ENCODE data around the gene NDFIP1.

NDFIP1 gene

GRCh38 chr5:142191776-142192175 is 83.2 kb downstream of the NDFIP1 start:
- H3K27ac ChIP-seq (ENCODE audit: low read depth, low read length) = no peak overlapping the region

GRCh38 chr5:142192286-142193113 is 83.9 kb downstream of the NDFIP1 start:
- Histone ChIP-seq H3K27ac (ENCODE audit: low read depth, low read length) (no peak overlapping the region), H3K79me2 (ENCODE audit: control insufficient read depth, insufficient read depth, low read length, unreplicated experiment) (no peaks in the 10 kb centered on the region), H3K4me3 (ENCODE audit: low read depth, low read length) (no peak overlapping the region), H3K36me3 (ENCODE audit: insufficient read depth, low read length) (no peaks in the 10 kb centered on the region), H3K27me3 (ENCODE audit: insufficient read depth, low read length) (no peaks in the 10 kb centered on the region), H2AFZ (ENCODE audit: low read length, unreplicated experiment) (no peak overlapping the region), H3K4me1 (ENCODE audit: control insufficient read depth, insufficient read depth, low read length, unreplicated experiment) (no peaks in the 10 kb centered on the region)

More at GRCh38 chr5:142191776-142192175, 83.2 kb downstream of the NDFIP1 start:
- H3K4me3 ChIP-seq (ENCODE audit: low read depth, low read length) = no peak overlapping the region
- H3K27me3 ChIP-seq (ENCODE audit: insufficient read depth, low read length) = no peaks in the 10 kb centered on the region
- no peaks in the 10 kb centered on the region for H3K4me1 ChIP-seq (ENCODE audit: control insufficient read depth, insufficient read depth, low read length, unreplicated experiment)
- no peak overlapping the region for H2AFZ ChIP-seq (ENCODE audit: low read length, unreplicated experiment)
- H3K36me3 ChIP-seq (ENCODE audit: insufficient read depth, low read length) = no peaks in the 10 kb centered on the region
- H3K79me2 ChIP-seq (ENCODE audit: control insufficient read depth, insufficient read depth, low read length, unreplicated experiment) = no peaks in the 10 kb centered on the region

GRCh38 chr5:142193114-142193428 is 84.5 kb downstream of the NDFIP1 start:
- H2AFZ ChIP-seq (ENCODE audit: low read length, unreplicated experiment) = no peak overlapping the region
- H3K27me3 ChIP-seq (ENCODE audit: insufficient read depth, low read length) = no peaks in the 10 kb centered on the region
- no peak overlapping the region for H3K27ac ChIP-seq (ENCODE audit: low read depth, low read length)
- H3K79me2 ChIP-seq (ENCODE audit: control insufficient read depth, insufficient read depth, low read length, unreplicated experiment) = no peaks in the 10 kb centered on the region
- no peak overlapping the region for H3K4me3 ChIP-seq (ENCODE audit: low read depth, low read length)
- no peaks in the 10 kb centered on the region for H3K4me1 ChIP-seq (ENCODE audit: control insufficient read depth, insufficient read depth, low read length, unreplicated experiment)
- no peaks in the 10 kb centered on the region for H3K36me3 ChIP-seq (ENCODE audit: insufficient read depth, low read length)

GRCh38 chr5:142197098-142197497 is 88.5 kb downstream of the NDFIP1 start:
- Histone ChIP-seq H3K79me2 (ENCODE audit: control insufficient read depth, insufficient read depth, low read length, unreplicated experiment) (no peaks in the 10 kb centered on the region), H3K27ac (ENCODE audit: low read depth, low read length) (no peak overlapping the region), H2AFZ (ENCODE audit: low read length, unreplicated experiment) (no peak overlapping the region), H3K4me1 (ENCODE audit: control insufficient read depth, insufficient read depth, low read length, unreplicated experiment) (peaks cover 13% of the 10 kb centered on the region), H3K36me3 (ENCODE audit: insufficient read depth, low read length) (no peaks in the 10 kb centered on the region), H3K27me3 (ENCODE audit: insufficient read depth, low read length) (no peaks in the 10 kb centered on the region), H3K4me3 (ENCODE audit: low read depth, low read length) (no peak overlapping the region)

DNA sequence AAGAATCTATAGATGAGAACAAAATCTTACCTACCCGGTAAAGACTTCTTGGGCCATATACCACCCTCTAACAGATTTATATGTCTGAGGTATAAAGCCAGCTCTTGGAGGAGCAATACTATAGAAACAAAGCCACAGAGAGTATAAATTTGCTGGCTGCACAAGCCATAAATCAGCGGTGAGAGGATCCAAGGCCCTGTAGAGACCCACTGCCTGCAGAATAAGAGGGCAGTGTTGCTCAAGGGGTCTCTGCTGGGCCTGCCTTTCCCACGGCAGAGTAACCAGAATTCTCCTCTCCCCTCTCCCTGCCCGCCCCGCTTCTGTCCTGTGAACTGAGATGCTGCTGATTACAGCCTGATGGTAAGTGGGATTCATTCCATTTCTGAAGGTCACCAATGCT is 89.2 kb downstream of the NDFIP1 start:
- Histone ChIP-seq H3K36me3 (ENCODE audit: insufficient read depth, low read length) (no peaks in the 10 kb centered on the region), H3K27ac (ENCODE audit: low read depth, low read length) (no peak overlapping the region), H3K79me2 (ENCODE audit: control insufficient read depth, insufficient read depth, low read length, unreplicated experiment) (no peaks in the 10 kb centered on the region), H2AFZ (ENCODE audit: low read length, unreplicated experiment) (no peak overlapping the region), H3K4me3 (ENCODE audit: low read depth, low read length) (no peak overlapping the region), H3K4me1 (ENCODE audit: control insufficient read depth, insufficient read depth, low read length, unreplicated experiment) (peaks cover 19% of the 10 kb centered on the region), H3K27me3 (ENCODE audit: insufficient read depth, low read length) (no peaks in the 10 kb centered on the region)

DNA sequence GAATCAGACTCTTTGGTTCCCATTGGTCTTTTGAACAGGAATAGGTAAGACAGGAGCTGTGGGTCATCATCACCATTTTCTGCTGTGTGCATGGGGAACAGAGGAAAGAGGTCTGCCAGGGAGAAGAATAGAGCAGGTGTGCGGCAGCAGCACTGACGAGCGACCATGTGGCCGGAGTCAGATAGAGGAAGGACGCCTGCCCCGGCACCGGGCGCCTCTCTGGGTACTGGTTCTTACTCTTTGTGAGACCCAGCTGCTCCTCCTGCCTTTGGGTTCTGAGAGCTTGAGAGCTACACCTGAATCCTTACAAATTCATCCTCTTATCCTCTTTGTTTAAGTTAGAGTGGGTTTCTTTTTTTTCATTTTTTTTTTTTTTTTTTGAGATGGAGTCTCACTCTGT is 90.8 kb downstream of the NDFIP1 start:
- Histone ChIP-seq H3K27me3 (ENCODE audit: insufficient read depth, low read length) (no peaks in the 10 kb centered on the region), H3K79me2 (ENCODE audit: control insufficient read depth, insufficient read depth, low read length, unreplicated experiment) (no peaks in the 10 kb centered on the region), H3K4me3 (ENCODE audit: low read depth, low read length) (no peak overlapping the region), H3K36me3 (ENCODE audit: insufficient read depth, low read length) (no peaks in the 10 kb centered on the region), H3K4me1 (ENCODE audit: control insufficient read depth, insufficient read depth, low read length, unreplicated experiment) (peaks cover 25% of the 10 kb centered on the region), H3K27ac (ENCODE audit: low read depth, low read length) (no peak overlapping the region), H2AFZ (ENCODE audit: low read length, unreplicated experiment) (no peak overlapping the region)

DNA sequence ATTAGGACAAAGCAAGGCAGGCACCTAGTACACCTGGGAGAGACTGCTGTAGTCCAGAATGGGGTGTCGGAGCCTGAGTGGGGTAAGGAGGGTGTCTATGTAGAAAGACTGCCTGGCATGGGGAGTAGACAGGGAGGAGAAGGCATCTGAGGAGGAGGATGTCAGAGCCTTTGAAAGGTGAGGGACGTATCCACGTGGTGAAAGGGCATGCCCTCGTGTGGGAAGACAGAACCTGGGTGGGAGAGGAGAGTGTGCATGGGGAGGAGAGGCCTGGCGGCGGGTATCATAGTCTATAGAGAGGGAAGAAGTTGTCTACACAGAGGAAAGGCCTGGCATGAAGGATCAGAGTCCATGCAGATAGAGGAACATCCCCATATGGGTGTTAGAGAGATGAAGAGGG is 91.8 kb downstream of the NDFIP1 start:
- no peaks in the 10 kb centered on the region for H3K79me2 ChIP-seq (ENCODE audit: control insufficient read depth, insufficient read depth, low read length, unreplicated experiment)
- H3K4me1 ChIP-seq (ENCODE audit: control insufficient read depth, insufficient read depth, low read length, unreplicated experiment) = peaks cover 25% of the 10 kb centered on the region
- H3K27me3 ChIP-seq (ENCODE audit: insufficient read depth, low read length) = no peaks in the 10 kb centered on the region
- H3K27ac ChIP-seq (ENCODE audit: low read depth, low read length) = peak overlapping the region; percentile 96
- no peak overlapping the region for H2AFZ ChIP-seq (ENCODE audit: low read length, unreplicated experiment)
- no peaks in the 10 kb centered on the region for H3K36me3 ChIP-seq (ENCODE audit: insufficient read depth, low read length)
- no peak overlapping the region for H3K4me3 ChIP-seq (ENCODE audit: low read depth, low read length)

DNA sequence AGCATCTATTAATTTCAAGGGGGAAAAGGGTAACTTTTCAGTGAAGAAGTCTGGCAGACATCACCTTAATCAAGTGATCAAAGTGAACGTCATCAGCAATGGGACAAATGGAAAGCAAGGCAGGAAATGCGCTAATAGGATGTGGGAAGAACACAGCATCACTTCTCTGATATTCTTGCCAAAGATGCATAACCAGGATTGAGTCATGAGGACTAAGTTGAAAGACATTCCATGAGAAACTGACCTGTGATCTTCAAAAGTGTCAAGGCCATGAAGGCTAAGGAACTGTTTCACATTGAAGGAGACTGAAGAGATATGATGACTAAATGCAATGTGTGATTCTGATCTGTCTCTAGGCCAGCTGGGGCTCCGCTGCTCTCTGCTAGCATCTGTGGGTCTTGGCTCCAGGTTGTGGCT is 92.9 kb downstream of the NDFIP1 start:
- no peak overlapping the region for H2AFZ ChIP-seq (ENCODE audit: low read length, unreplicated experiment)
- no peaks in the 10 kb centered on the region for H3K79me2 ChIP-seq (ENCODE audit: control insufficient read depth, insufficient read depth, low read length, unreplicated experiment)
- H3K27me3 ChIP-seq (ENCODE audit: insufficient read depth, low read length) = no peaks in the 10 kb centered on the region
- H3K4me3 ChIP-seq (ENCODE audit: low read depth, low read length) = no peak overlapping the region
- peaks cover 25% of the 10 kb centered on the region for H3K4me1 ChIP-seq (ENCODE audit: control insufficient read depth, insufficient read depth, low read length, unreplicated experiment)
- peak overlapping the region; percentile 96 for H3K27ac ChIP-seq (ENCODE audit: low read depth, low read length)
- H3K36me3 ChIP-seq (ENCODE audit: insufficient read depth, low read length) = no peaks in the 10 kb centered on the region

- Histone ChIP-seq H3K27me3 (ENCODE audit: insufficient read depth, low read length) (no peaks in the 10 kb centered on the region), H2AFZ (ENCODE audit: low read length, unreplicated experiment) (no peak overlapping the region), H3K4me3 (ENCODE audit: low read depth, low read length) (no peak overlapping the region), H3K4me1 (ENCODE audit: control insufficient read depth, insufficient read depth, low read length, unreplicated experiment) (peaks cover 25% of the 10 kb centered on the region), H3K79me2 (ENCODE audit: control insufficient read depth, insufficient read depth, low read length, unreplicated experiment) (no peaks in the 10 kb centered on the region), H3K36me3 (ENCODE audit: insufficient read depth, low read length) (no peaks in the 10 kb centered on the region), H3K27ac (ENCODE audit: low read depth, low read length) (peak overlapping the region; percentile 96)
Observed at GRCh38 chr5:142202282-142202681, 93.7 kb downstream of the NDFIP1 start.
